ENCODE data around the gene MAP7D1. TPM values are rescaled to one million over a fixed set of nuclear protein-coding genes. Genes with fewer than 3 reads are reported as not detected.

MAP7D1 gene
- total and polyA plus RNA-seq, 2 experiments from 2014 or later = 35.8 to 224 TPM

- no peaks in the 10 kb centered on the region for H3K79me2 ChIP-seq (ENCODE audit: insufficient read depth)
- DNase-seq = peak; percentile 92
- no peak overlapping the region for H3K4me3 ChIP-seq
- H2AFZ ChIP-seq = no peak overlapping the region
- peak overlapping the region; percentile 57 for H3K9ac ChIP-seq
- no peaks in the 10 kb centered on the region for H3K36me3 ChIP-seq (ENCODE audit: low read depth)
- H3K4me2 ChIP-seq (ENCODE audit: unreplicated experiment) = no peak overlapping the region
- peaks cover 15% of the 10 kb centered on the region; the same call in 1 of the 2 replicates for H3F3A ChIP-seq (ENCODE audit: insufficient read depth)
- H3K4me1 ChIP-seq (ENCODE audit: insufficient read depth) = peaks cover 17% of the 10 kb centered on the region
- 75 to 80% methylated on average over 11 of the region's 11 CpGs for WGBS, 2 experiments (ENCODE audit: low coverage in 1 of 2, low lambda C conversion rate in 2 of 2, missing lambda C conversion rate in 2 of 2)
- H3K27me3 ChIP-seq (replicated peaks; ENCODE audit: insufficient read depth) = 0 out of 2 replicates have a peak, but pooled peaks cover 4% of the 10 kb centered on the region
- H3K9me3 ChIP-seq (ENCODE audit: low read depth) = no peaks in the 10 kb centered on the region
- H3K27ac ChIP-seq = peak overlapping the region; percentile 72
- in situ Hi-C loops (cut with MboI) = no loop called here
- H4K20me1 ChIP-seq (ENCODE audit: insufficient read depth) = no peaks in the 10 kb centered on the region
- TF ChIP-seq EZH2 (IDR thresholded peaks at IDR 0.05; ENCODE audit: insufficient read depth, poor library complexity, severe bottlenecking) (no peak), EZH2phosphoT487 (IDR thresholded peaks at IDR 0.05; ENCODE audit: insufficient read depth, low read depth) (no peak)
- H3K9me2 ChIP-seq (ENCODE audit: insufficient read depth) = no peaks in the 10 kb centered on the region
Observed at GRCh38 chr1:36128126-36128904, 27.6 kb upstream of the MAP7D1 start.

DNA sequence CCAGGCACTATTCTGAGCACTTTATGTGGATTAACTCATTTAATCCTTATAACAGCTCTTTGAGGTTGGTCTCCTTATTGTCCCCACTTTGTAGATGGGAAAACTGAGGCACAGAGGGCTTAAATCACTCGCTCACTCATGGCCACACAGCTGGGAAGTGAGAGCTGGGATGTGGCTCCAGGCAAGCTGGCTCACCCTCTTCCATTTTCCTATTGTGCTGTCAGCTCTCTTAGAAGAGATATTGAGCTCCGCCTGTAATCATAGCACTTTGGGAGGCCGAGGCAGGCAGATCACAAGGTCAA lies 27.1 kb upstream of the MAP7D1 start:
- Histone ChIP-seq H3K9me3 (ENCODE audit: low read depth) (no peaks in the 10 kb centered on the region), H3K4me3 (no peak overlapping the region), H3K36me3 (ENCODE audit: low read depth) (no peaks in the 10 kb centered on the region), H4K20me1 (ENCODE audit: insufficient read depth) (no peaks in the 10 kb centered on the region), H3K79me2 (ENCODE audit: insufficient read depth) (no peaks in the 10 kb centered on the region), H3K27me3 (replicated peaks; ENCODE audit: insufficient read depth) (0 out of 2 replicates have a peak, but pooled peaks cover 4% of the 10 kb centered on the region), H3K4me1 (ENCODE audit: insufficient read depth) (peaks cover 21% of the 10 kb centered on the region), H3F3A (ENCODE audit: insufficient read depth) (peaks cover 17% of the 10 kb centered on the region; the same call in 1 of the 2 replicates), H3K4me2 (ENCODE audit: unreplicated experiment) (no peak overlapping the region), H2AFZ (no peak overlapping the region), H3K9ac (no peak overlapping the region), H3K27ac (peak overlapping the region; percentile 72), H3K9me2 (ENCODE audit: insufficient read depth) (no peaks in the 10 kb centered on the region)
- 91 to 95% methylated on average over 3 of the region's 3 CpGs for WGBS, 2 experiments (ENCODE audit: low coverage in 1 of 2, low lambda C conversion rate in 2 of 2, missing lambda C conversion rate in 2 of 2)
- TF ChIP-seq EZH2phosphoT487 (IDR thresholded peaks at IDR 0.05; ENCODE audit: insufficient read depth, low read depth) (no peak), EZH2 (IDR thresholded peaks at IDR 0.05; ENCODE audit: insufficient read depth, poor library complexity, severe bottlenecking) (no peak)
- in situ Hi-C loops (cut with MboI) = no loop called here
- no peak for DNase-seq

GRCh38 chr1:36132029-36132428 lies 23.9 kb upstream of the MAP7D1 start:
- no peak for DNase-seq
- H4K20me1 ChIP-seq (ENCODE audit: insufficient read depth) = no peaks in the 10 kb centered on the region
- in situ Hi-C loops (cut with MboI) = no loop called here
- TF ChIP-seq EZH2phosphoT487 (IDR thresholded peaks at IDR 0.05; ENCODE audit: insufficient read depth, low read depth) (no peak), EZH2 (IDR thresholded peaks at IDR 0.05; ENCODE audit: insufficient read depth, poor library complexity, severe bottlenecking) (no peak)
- no peaks in the 10 kb centered on the region for H3K9me2 ChIP-seq (ENCODE audit: insufficient read depth)
- H3K4me1 ChIP-seq (ENCODE audit: insufficient read depth) = peaks cover 51% of the 10 kb centered on the region
- H3K36me3 ChIP-seq (ENCODE audit: low read depth) = no peaks in the 10 kb centered on the region
- H3F3A ChIP-seq (ENCODE audit: insufficient read depth) = peaks cover 47% of the 10 kb centered on the region
- H3K27ac ChIP-seq = no peak overlapping the region
- H3K79me2 ChIP-seq (ENCODE audit: insufficient read depth) = peaks cover 2% of the 10 kb centered on the region
- no peak overlapping the region for H2AFZ ChIP-seq
- no peak overlapping the region for H3K4me3 ChIP-seq
- H3K9me3 ChIP-seq (ENCODE audit: low read depth) = no peaks in the 10 kb centered on the region
- WGBS, 2 experiments (ENCODE audit: low coverage in 1 of 2, low lambda C conversion rate in 2 of 2, missing lambda C conversion rate in 2 of 2) = 98 to 100% methylated on average over 3 of the region's 3 CpGs
- H3K27me3 ChIP-seq (replicated peaks; ENCODE audit: insufficient read depth) = no peaks in the 10 kb centered on the region
- H3K4me2 ChIP-seq (ENCODE audit: unreplicated experiment) = no peak overlapping the region
- H3K9ac ChIP-seq = no peak overlapping the region

DNA sequence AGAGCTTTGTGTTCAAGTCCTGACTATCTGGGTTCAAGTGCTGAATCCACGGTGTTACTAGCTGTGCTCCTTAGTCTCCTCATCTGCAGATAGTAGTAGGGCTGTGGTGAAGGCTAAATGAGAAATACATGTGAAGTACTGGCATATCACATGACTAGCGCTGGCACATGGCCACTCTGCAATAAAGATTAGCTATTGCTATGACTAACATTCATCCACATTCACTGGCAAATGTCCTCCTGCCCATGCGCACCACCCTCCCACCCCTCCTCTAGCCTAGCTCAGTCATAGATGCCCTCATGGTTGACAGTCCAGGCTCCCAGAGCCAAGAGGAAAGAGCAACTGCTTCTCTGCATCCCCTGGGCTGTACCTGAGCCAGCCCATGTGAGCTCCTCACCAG lies 22.5 kb upstream of the MAP7D1 start:
- 0 out of 2 replicates have a peak overlapping the region, but pooled peaks have one; percentile 14 for H2AFZ ChIP-seq
- H3K4me2 ChIP-seq (ENCODE audit: unreplicated experiment) = peak overlapping the region; percentile 33
- peaks cover 54% of the 10 kb centered on the region for H3K4me1 ChIP-seq (ENCODE audit: insufficient read depth)
- in situ Hi-C loops (cut with MboI) = no loop called here
- H3K4me3 ChIP-seq = no peak overlapping the region
- 17 to 19% methylated on average over 3 of the region's 3 CpGs for WGBS, 2 experiments (ENCODE audit: low coverage in 1 of 2, low lambda C conversion rate in 2 of 2, missing lambda C conversion rate in 2 of 2)
- peaks cover 17% of the 10 kb centered on the region for H3K79me2 ChIP-seq (ENCODE audit: insufficient read depth)
- H4K20me1 ChIP-seq (ENCODE audit: insufficient read depth) = no peaks in the 10 kb centered on the region
- peak overlapping the region; percentile 53 for H3K9ac ChIP-seq
- no peak for TF ChIP-seq EZH2phosphoT487 (IDR thresholded peaks at IDR 0.05; ENCODE audit: insufficient read depth, low read depth)
- no peak for TF ChIP-seq EZH2 (IDR thresholded peaks at IDR 0.05; ENCODE audit: insufficient read depth, poor library complexity, severe bottlenecking)
- peaks cover 5% of the 10 kb centered on the region; the same call in 1 of the 2 replicates for H3K36me3 ChIP-seq (ENCODE audit: low read depth)
- peak overlapping the region; percentile 86 for H3K27ac ChIP-seq
- no peaks in the 10 kb centered on the region for H3K27me3 ChIP-seq (replicated peaks; ENCODE audit: insufficient read depth)
- peaks cover 52% of the 10 kb centered on the region for H3F3A ChIP-seq (ENCODE audit: insufficient read depth)
- peak; percentile 99 for DNase-seq
- H3K9me2 ChIP-seq (ENCODE audit: insufficient read depth) = no peaks in the 10 kb centered on the region
- H3K9me3 ChIP-seq (ENCODE audit: low read depth) = no peaks in the 10 kb centered on the region

Measured in GM23248 (cell line).